Brain microvascular endothelial cell (primary cell): Measurements from ENCODE around the gene NOP9.

Experiments
- DNase-seq: peaks from one replicate; pipeline ENCODE4 v3.0.0-alpha.2; 2020
- H3K27ac ChIP-seq: fragments of 250-450 bp; sonication (Bioruptor Pico); 2 replicates; pipeline ENCODE4 v1.5.1; 2020; ENCODE audit warnings: mild to moderate bottlenecking, moderate library complexity
- H3K27me3 ChIP-seq: fragments of 250-450 bp; sonication (Bioruptor Pico); replicated peaks from 2 replicates; pipeline ENCODE4 v1.5.1; 2020; ENCODE audit warnings: mild to moderate bottlenecking
- H3K36me3 ChIP-seq: fragments of 250-450 bp; sonication (Bioruptor Pico); replicated peaks from 2 replicates; pipeline ENCODE4 v1.5.1; 2020; ENCODE audit warnings: mild to moderate bottlenecking
- H3K4me3 ChIP-seq: 2 replicates; pipeline ENCODE4 v1.5.1; 2011; ENCODE audit warnings: low read depth, mild to moderate bottlenecking, control low read depth, low read length, moderate library complexity
- in situ Hi-C: cut with HindIII; loops from 2 replicates; pipeline ENCODE4 v1.10.0; 2017; ENCODE audit warnings: low sequenced_read_pairs, low pct_ligation_motif_present
- TF ChIP-seq, protein P1 (sequence below): IDR thresholded peaks from 2 replicates; pipeline ENCODE4 v1.5.1; 2011; ENCODE audit warnings: low read depth, mild to moderate bottlenecking, moderate library complexity, low read length, control low read depth, inconsistent platforms; ENCODE audit errors: missing control alignments

NOP9 gene

DNA sequence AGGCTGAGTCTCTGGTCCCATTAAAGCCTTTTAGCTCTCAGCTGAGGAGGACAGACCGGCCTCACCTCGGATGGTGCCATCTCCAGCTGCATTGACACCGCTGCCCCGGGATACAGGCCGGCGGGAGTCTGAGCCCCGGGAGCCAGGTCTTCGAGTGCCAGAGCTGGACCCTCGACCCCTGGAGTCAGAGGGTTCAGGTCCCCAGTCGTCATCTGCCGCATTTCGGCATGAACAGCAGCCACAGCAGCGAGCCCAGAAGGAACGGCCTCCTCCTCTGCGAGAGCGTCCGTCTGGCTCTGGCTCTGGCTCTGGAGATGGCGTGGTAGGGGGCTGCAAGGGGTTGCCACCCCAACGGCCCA lies 37.7 kb upstream of the NOP9 start:
- H3K27ac ChIP-seq: no peak overlapping the region
- H3K36me3 ChIP-seq: peaks cover 4% of the 10 kb centered on the region
- TF ChIP-seq, protein P1, sequence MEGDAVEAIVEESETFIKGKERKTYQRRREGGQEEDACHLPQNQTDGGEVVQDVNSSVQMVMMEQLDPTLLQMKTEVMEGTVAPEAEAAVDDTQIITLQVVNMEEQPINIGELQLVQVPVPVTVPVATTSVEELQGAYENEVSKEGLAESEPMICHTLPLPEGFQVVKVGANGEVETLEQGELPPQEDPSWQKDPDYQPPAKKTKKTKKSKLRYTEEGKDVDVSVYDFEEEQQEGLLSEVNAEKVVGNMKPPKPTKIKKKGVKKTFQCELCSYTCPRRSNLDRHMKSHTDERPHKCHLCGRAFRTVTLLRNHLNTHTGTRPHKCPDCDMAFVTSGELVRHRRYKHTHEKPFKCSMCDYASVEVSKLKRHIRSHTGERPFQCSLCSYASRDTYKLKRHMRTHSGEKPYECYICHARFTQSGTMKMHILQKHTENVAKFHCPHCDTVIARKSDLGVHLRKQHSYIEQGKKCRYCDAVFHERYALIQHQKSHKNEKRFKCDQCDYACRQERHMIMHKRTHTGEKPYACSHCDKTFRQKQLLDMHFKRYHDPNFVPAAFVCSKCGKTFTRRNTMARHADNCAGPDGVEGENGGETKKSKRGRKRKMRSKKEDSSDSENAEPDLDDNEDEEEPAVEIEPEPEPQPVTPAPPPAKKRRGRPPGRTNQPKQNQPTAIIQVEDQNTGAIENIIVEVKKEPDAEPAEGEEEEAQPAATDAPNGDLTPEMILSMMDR: no peak
- in situ Hi-C loops: no loop called here
- no peak overlapping the region for H3K4me3 ChIP-seq
- DNase-seq: no peak
- H3K27me3 ChIP-seq: no peaks in the 10 kb centered on the region

DNA sequence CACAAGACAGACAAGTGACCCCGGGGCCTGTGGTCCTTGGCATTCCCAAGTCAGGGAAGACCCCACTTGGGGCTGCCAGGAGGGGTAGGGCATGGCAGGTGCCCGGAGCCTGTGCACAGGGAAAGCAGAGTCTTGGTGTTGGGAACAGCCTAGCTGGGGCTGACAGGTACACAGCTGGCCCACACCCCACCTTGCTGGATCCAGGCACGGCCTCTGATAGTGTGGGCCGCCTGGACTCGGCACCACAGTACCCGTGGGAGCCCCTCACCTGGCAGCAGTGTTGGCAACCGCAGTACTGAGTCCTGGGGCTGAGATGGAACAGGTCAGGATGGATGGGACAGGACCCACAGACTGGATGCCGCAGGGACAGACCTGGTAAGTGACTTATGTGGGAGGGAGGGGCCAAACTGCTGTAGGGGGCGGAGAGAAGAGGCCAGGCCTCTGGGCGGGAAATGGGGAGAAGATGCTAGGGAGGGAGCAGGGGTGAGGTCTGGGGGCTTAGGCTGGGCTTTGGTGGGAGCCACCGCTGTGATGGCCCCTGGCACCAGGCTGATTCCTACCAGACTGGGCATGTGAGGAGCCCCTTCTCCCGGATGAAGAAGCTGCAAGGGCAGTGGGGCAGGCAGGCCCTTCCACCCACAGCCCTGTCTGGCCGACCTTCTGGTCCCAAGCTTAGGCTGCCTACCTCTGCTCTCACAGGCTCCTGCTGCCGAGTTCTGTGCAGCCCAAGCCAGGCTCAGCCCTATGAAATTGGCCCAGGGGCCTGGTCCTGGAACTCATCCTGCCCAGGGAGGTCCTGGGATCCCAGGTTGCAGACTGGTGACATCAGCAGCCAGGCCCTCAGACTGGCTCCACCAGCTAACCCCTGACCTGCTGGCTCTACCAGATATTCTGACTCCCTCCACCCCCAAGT lies 36.6 kb upstream of the NOP9 start, which contains the start of gene TGM1:
Gene TGM1, minus strand, starts transcription at position 357 of the 913 bp plus-strand sequence. CDS start 825 bp downstream, outside the sequence.
- no peak within 1 kb of the TSS for H3K27ac ChIP-seq
- peaks cover 12% of the 10 kb centered on the region for H3K36me3 ChIP-seq
- no peak for DNase-seq
- H3K27me3 ChIP-seq: no peaks in the 10 kb centered on the region
- in situ Hi-C loops: no loop called here
- H3K4me3 ChIP-seq: no peak within 1 kb of the TSS
- TF ChIP-seq, protein P1: no peak

DNA sequence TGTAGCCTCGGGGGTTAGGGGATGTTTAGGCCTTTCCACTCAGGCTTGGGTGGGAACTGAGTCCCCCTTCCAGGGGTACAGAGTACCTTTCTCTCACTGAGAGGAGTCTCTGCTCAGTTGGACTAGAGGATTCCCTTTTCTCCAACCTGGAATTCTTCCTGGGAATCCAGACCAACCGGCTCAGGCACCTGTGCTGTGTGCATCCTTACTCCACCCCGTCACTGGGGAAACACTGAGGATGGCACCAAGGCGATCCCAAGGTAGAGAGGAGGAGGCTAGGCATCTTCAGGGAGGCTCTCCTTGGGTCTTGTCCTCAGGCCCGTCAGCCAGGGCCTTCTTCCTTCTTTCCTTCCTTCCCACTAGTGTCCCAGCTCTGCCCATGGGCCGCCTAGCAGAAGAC lies 35.8 kb upstream of the NOP9 start:
- Histone ChIP-seq H3K36me3 (peaks cover 12% of the 10 kb centered on the region), H3K27ac (no peak overlapping the region), H3K27me3 (no peaks in the 10 kb centered on the region), H3K4me3 (no peak overlapping the region)
- in situ Hi-C loops: no loop called here
- TF ChIP-seq, protein P1: no peak
- DNase-seq: no peak

DNA sequence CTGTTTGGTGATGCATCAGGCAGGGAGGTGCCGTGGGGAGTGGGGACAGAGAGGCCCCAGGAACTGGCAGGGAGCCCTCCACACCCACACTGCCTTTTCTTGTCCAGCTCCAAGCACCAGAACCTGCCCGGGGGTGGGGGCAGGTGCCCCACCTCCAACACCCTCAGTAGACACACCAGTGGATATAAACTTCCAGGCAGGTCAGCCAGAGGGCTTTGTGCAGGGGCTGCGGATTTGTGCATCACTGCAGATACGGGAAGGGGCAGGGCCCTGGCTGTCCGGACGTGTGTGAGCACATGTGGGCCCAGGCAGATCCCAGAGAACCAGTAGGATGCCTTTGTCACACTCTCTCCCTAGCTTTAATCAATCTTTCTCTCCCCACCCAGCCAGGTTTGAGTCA lies 35.4 kb upstream of the NOP9 start:
- H3K27ac ChIP-seq: no peak overlapping the region
- in situ Hi-C loops: no loop called here
- no peaks in the 10 kb centered on the region for H3K27me3 ChIP-seq
- DNase-seq: no peak
- H3K36me3 ChIP-seq: peaks cover 12% of the 10 kb centered on the region
- H3K4me3 ChIP-seq: no peak overlapping the region
- TF ChIP-seq, protein P1: no peak

DNA sequence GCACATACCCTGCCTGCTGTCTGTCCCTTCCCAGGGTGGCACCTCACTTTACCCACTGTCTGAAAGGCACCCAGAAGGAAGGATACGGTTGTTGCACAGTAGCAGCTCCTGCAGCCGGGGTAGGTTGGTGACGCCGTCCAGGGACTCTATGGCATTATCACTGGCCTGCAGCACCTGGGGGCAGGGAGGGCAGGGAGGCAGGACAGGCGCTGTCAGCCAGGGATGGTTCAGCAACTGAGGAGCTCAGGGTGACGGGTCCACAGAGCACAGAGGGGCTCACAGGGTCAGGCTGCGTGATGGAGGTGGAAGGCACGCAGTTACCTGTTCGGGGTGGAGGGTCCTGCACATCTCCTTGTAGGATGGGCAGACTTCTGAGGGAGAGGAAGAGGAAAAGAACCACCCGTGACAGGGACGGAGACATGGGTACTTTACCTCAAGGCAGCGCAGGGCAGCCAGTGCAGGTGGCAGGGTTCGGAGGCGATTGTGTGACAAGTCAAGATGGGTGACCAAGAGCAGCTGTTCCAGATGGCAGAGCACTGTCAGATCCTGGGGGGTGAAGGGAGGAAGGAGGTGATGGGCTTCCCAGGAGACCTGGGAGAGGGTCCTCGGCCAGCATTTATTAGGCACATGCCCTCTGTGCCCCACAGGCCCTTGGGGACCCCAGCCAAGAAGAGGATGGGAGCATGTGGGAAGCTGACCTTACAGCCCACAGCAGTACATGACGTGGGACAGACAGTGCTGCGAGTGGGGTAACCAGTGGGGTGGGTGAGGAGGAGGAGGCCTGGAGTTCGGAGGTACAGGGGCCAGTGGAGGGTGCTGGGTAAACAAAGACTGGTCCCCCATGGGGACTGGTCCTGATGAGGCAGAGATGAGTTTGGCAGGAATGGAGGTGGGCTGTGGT lies 33.1 kb upstream of the NOP9 start:
- in situ Hi-C loops: no loop called here
- no peak overlapping the region for H3K27ac ChIP-seq
- no peaks in the 10 kb centered on the region for H3K27me3 ChIP-seq
- no peak overlapping the region for H3K4me3 ChIP-seq
- TF ChIP-seq, protein P1: no peak
- H3K36me3 ChIP-seq: peaks cover 12% of the 10 kb centered on the region
- no peak for DNase-seq
